GM12873 (cell line): ENCODE measurements around the gene HTATSF1.

Source experiments
- CTCF ChIP-seq: IDR thresholded peaks from 2 replicates; pipeline ENCODE4 v1.5.1; 2012; ENCODE audit warnings: low read depth, mild to moderate bottlenecking, moderate library complexity, low read length, control low read depth; ENCODE audit not compliant: insufficient read depth; ENCODE audit errors: missing control alignments

The HTATSF1 gene

GRCh38 chrX:136529795-136530194 is 32.4 kb downstream of the HTATSF1 start:
- no peak for TF ChIP-seq CTCF

- TF ChIP-seq CTCF: no peak
Measured at GRCh38 chrX:136531951-136532350, 34.6 kb downstream of the HTATSF1 start, which contains the start of gene VGLL1. Gene VGLL1 (plus strand): TSS chrX:136532215. CDS start chrX:136536021, 3,806 bp downstream.

- no peak for TF ChIP-seq CTCF
Measured at GRCh38 chrX:136534131-136534530, 36.7 kb downstream of the HTATSF1 start.

GRCh38 chrX:136538811-136539210 is 41.4 kb downstream of the HTATSF1 start:
- TF ChIP-seq CTCF: no peak

GRCh38 chrX:136540226-136540625 is 42.8 kb downstream of the HTATSF1 start:
- TF ChIP-seq CTCF: no peak

- no peak for TF ChIP-seq CTCF
Measured at GRCh38 chrX:136541294-136541693, 43.9 kb downstream of the HTATSF1 start.

GRCh38 chrX:136542281-136542680 is 44.9 kb downstream of the HTATSF1 start:
- no peak for TF ChIP-seq CTCF
